HepG2 (cell line): ENCODE data around the gene ZNF20. TPM values are rescaled to one million over a fixed set of nuclear protein-coding genes. Genes with fewer than 3 reads are reported as not detected.
A peak's percentile ranks its signal among the peaks of the same experiment; 100 is the strongest.

ENCODE experiments used
- AHDC1 ChIP-seq: sonication (generic); formaldehyde crosslinking; IDR thresholded peaks from 2 replicates; pipeline ENCODE4 v1.5.1; 2020; ENCODE audit warnings: mild to moderate bottlenecking, missing genetic modification reagents, borderline replicate concordance
- ETV5 ChIP-seq: IDR thresholded peaks from 2 replicates; pipeline ENCODE4 v1.6.1; 2018; ENCODE audit warnings: missing biosample characterization, missing genetic modification reagents, inconsistent platforms, borderline replicate concordance
- HNRNPH1 ChIP-seq: fragments of 200-400 bp; formaldehyde crosslinking; optimal IDR thresholded peaks from 2 replicates; pipeline ENCODE3; 2017; ENCODE audit warnings: mild to moderate bottlenecking, low read depth, low read length
- KDM2A ChIP-seq: sonication (generic); formaldehyde crosslinking; IDR thresholded peaks from 2 replicates; pipeline ENCODE4 v1.4.0; 2020; ENCODE audit warnings: low read depth, missing genetic modification reagents, borderline replicate concordance
- PAXIP1 ChIP-seq: sonication (generic); formaldehyde crosslinking; conservative IDR thresholded peaks from 2 replicates; pipeline ENCODE4 v1.4.0; 2020; ENCODE audit warnings: mild to moderate bottlenecking, missing genetic modification reagents, moderate library complexity
- TCF12 ChIP-seq, 2 experiments: fragments of 450-650 bp in 1 of 2; sonication (generic) in 1 of 2; formaldehyde crosslinking in 1 of 2; IDR thresholded peaks; 2 replicates each; pipeline versions ENCODE4 v1.6.1 to v1.8.0; 2017 to 2022; ENCODE audit warnings: antibody characterized with exemption in 1 of 2, mild to moderate bottlenecking in 1 of 2, missing genetic modification reagents in 1 of 2, moderate library complexity in 1 of 2
- THAP9 ChIP-seq: sonication (generic); formaldehyde crosslinking; IDR thresholded peaks from 2 replicates; pipeline ENCODE4; 2020; ENCODE audit warnings: missing genetic modification reagents, mild to moderate bottlenecking, borderline replicate concordance
- ZBTB7A ChIP-seq: sonication (generic); formaldehyde crosslinking; IDR thresholded peaks from 2 replicates; pipeline ENCODE4 v1.8.0; 2022; ENCODE audit warnings: mild to moderate bottlenecking, missing genetic modification reagents
- ZNF225 ChIP-seq: sonication (generic); formaldehyde crosslinking; IDR thresholded peaks from 2 replicates; pipeline ENCODE4 v1.4.0; 2020; ENCODE audit warnings: mild to moderate bottlenecking, missing genetic modification reagents
- ZNF235 ChIP-seq: sonication (generic); formaldehyde crosslinking; IDR thresholded peaks from 2 replicates; pipeline ENCODE4 v1.8.1; 2023; ENCODE audit warnings: mild to moderate bottlenecking, missing genetic modification reagents, borderline replicate concordance
- ZNF562 ChIP-seq: sonication (generic); formaldehyde crosslinking; IDR thresholded peaks from 2 replicates; pipeline ENCODE4 v1.8.0; 2022; ENCODE audit warnings: missing genetic modification reagents, borderline replicate concordance
- ZZZ3 ChIP-seq: sonication (generic); formaldehyde crosslinking; IDR thresholded peaks from 2 replicates; pipeline ENCODE4 v1.4.0; 2020; ENCODE audit warnings: missing genetic modification reagents, mild to moderate bottlenecking, borderline replicate concordance
- polyA plus RNA-seq, 8 experiments: library from polyadenylated mRNA; depleted of rRNA in 3 of 8; stranded (reverse) in 7 of 8; unstranded in 1 of 8; fragments of >200 nt; fragmentation: Illumina TruSeq in 4 of 8; extraction: Trizol in 4 of 8; gene quantifications; 2 replicates each; pipeline versions ENCODE4 v1.2.1 to v1.2.3, GENCODE V29; 2011 to 2016; ENCODE audit warnings: low read depth in 4 of 8, missing spikeins in 1 of 8, mixed read lengths in 1 of 8; ENCODE audit not compliant: insufficient read depth in 1 of 8
- total RNA-seq, 5 experiments: library from RNA; depleted of rRNA; stranded (reverse); fragments of >200 nt; fragmentation: Illumina TruSeq; extraction: Trizol; gene quantifications; 2 replicates each; pipeline ENCODE4 v1.2.3, GENCODE V29; 2016; ENCODE audit warnings: low read depth in 1 of 5

Gene ZNF20
- total and polyA plus RNA-seq, 2 of the 13 experiments (the other 11 are each of a cell fraction or from before 2014, with no cell fraction given), result 1.6 to 8.0 TPM

- TF ChIP-seq TCF12 (IDR thresholded peaks at IDR 0.05) (no peak), TCF12 (CRISPR knock-in tag; IDR thresholded peaks at IDR 0.05) (no peak; the same call in 1 of the 2 replicates), ZBTB7A (CRISPR knock-in tag) (peak; percentile 94), ZNF225 (CRISPR knock-in tag) (peak; percentile 76; the same call in 1 of the 2 replicates), AHDC1 (no peak), ZNF562 (CRISPR knock-in tag) (no peak), THAP9 (CRISPR knock-in tag) (peak; percentile 67; the same call in 1 of the 2 replicates), HNRNPH1 (no peak), KDM2A (CRISPR knock-in tag) (peak; percentile 79; the same call in 1 of the 2 replicates), ZZZ3 (peak; percentile 39; the same call in 1 of the 2 replicates), ZNF235 (peak; percentile 54; the same call in 1 of the 2 replicates), ETV5 (CRISPR knock-in tag) (peak; percentile 22; the same call in 1 of the 2 replicates), PAXIP1 (CRISPR knock-in tag) (0 out of 2 replicates have a peak, but pooled peaks have one; percentile 34)
These were observed 16.3 kb upstream of the ZNF20 start, which contains the start of gene ZNF625 (continued) for GRCh38 chr19:12156223-12157058.
